ENCODE measurements around the gene NAP1L4. TPM values are rescaled to one million over a fixed set of nuclear protein-coding genes. Genes with fewer than 3 reads are reported as not detected.

The NAP1L4 gene
- 100 to 1,000 TPM; 131 to 157 (median 139) TPM for polyA plus RNA-seq

- peaks cover 40 to 49% of the 10 kb centered on the region in 2 donors for H3K4me1 Mint-ChIP-seq
- no peaks in the 10 kb centered on the region for H3K9me3 Mint-ChIP-seq
- peak within 1 kb of the TSS; percentile 92 to 99 (median 98) for H3K27ac Mint-ChIP-seq
- H3K4me3 Mint-ChIP-seq = peak within 1 kb of the TSS; percentile 94 to 100 (median 97)
- peak; percentile 94 for DNase-seq
- no peaks in the 10 kb centered on the region for H3K36me3 Mint-ChIP-seq
- H3K27me3 Mint-ChIP-seq (ENCODE audit: low read depth in 3 of 3) = peaks cover 11 to 12% (median 12%) of the 10 kb centered on the region in 3 donors
Measured at GRCh38 chr11:2992234-2992996, at the start of gene NAP1L4. Gene NAP1L4 (minus strand): TSS chr11:2992329. CDS start chr11:2979220, 13,109 bp downstream.

- Mint-ChIP-seq H3K27ac (peak overlapping the region in 2 of 6 donors; percentile 3 to 14), H3K4me3 (no peak overlapping the region), H3K27me3 (ENCODE audit: low read depth in 3 of 3) (peaks cover 0 to 1% (median 0%) of the 10 kb centered on the region in 3 donors), H3K4me1 (peaks cover 37% of the 10 kb centered on the region in 2 donors), H3K9me3 (no peaks in the 10 kb centered on the region), H3K36me3 (peaks cover 9 to 42% (median 17%) of the 10 kb centered on the region in 3 donors)
- no peak for DNase-seq
Measured at GRCh38 chr11:3040881-3041280, 48.8 kb upstream of the NAP1L4 start.

- Mint-ChIP-seq H3K27ac (peak overlapping the region; percentile 7 to 84 (median 52)), H3K27me3 (ENCODE audit: low read depth in 3 of 3) (peaks cover 0 to 1% (median 0%) of the 10 kb centered on the region in 3 donors), H3K9me3 (no peaks in the 10 kb centered on the region), H3K36me3 (peaks cover 14 to 42% (median 17%) of the 10 kb centered on the region in 3 donors), H3K4me3 (peak overlapping the region in 4 of 5 donors; percentile 6 to 58 (median 48)), H3K4me1 (peaks cover 37 to 42% of the 10 kb centered on the region in 2 donors)
- DNase-seq = peak in 1 of 3 donors; percentile 19
Measured at GRCh38 chr11:3037945-3038271, 45.8 kb upstream of the NAP1L4 start.

- Mint-ChIP-seq H3K36me3 (peaks cover 17 to 49% (median 21%) of the 10 kb centered on the region in 3 donors), H3K9me3 (no peaks in the 10 kb centered on the region), H3K27me3 (ENCODE audit: low read depth in 3 of 3) (peaks cover 0 to 1% (median 0%) of the 10 kb centered on the region in 3 donors), H3K4me3 (peak overlapping the region; percentile 2 to 75 (median 54)), H3K27ac (peak overlapping the region; percentile 50 to 87 (median 82)), H3K4me1 (peaks cover 36 to 42% of the 10 kb centered on the region in 2 donors)
- peak; percentile 38 to 56 (median 49) for DNase-seq
Measured at GRCh38 chr11:3037040-3037944, 45.2 kb upstream of the NAP1L4 start.

- DNase-seq = peak; percentile 39 to 51 (median 42)
- peaks cover 18 to 46% (median 21%) of the 10 kb centered on the region in 3 donors for H3K36me3 Mint-ChIP-seq
- peaks cover 32 to 42% of the 10 kb centered on the region in 2 donors for H3K4me1 Mint-ChIP-seq
- H3K4me3 Mint-ChIP-seq = peak overlapping the region; percentile 19 to 75 (median 65)
- peaks cover 0 to 1% (median 0%) of the 10 kb centered on the region in 3 donors for H3K27me3 Mint-ChIP-seq (ENCODE audit: low read depth in 3 of 3)
- peak overlapping the region; percentile 80 to 87 (median 84) for H3K27ac Mint-ChIP-seq
- no peaks in the 10 kb centered on the region for H3K9me3 Mint-ChIP-seq
Measured at GRCh38 chr11:3036419-3036818, 44.3 kb upstream of the NAP1L4 start.

GRCh38 chr11:3035333-3035732 is 43.2 kb upstream of the NAP1L4 start:
- H3K4me1 Mint-ChIP-seq = peaks cover 37 to 42% of the 10 kb centered on the region in 2 donors
- H3K36me3 Mint-ChIP-seq = peaks cover 19 to 50% (median 29%) of the 10 kb centered on the region in 3 donors
- H3K4me3 Mint-ChIP-seq = no peak overlapping the region
- no peak for DNase-seq
- H3K27me3 Mint-ChIP-seq (ENCODE audit: low read depth in 3 of 3) = peaks cover 0 to 1% (median 0%) of the 10 kb centered on the region in 3 donors
- no peaks in the 10 kb centered on the region for H3K9me3 Mint-ChIP-seq
- peak overlapping the region; percentile 26 to 85 (median 68) for H3K27ac Mint-ChIP-seq

- H3K27me3 Mint-ChIP-seq (ENCODE audit: low read depth in 3 of 3) = peaks cover 0 to 1% (median 0%) of the 10 kb centered on the region in 3 donors
- H3K9me3 Mint-ChIP-seq = no peaks in the 10 kb centered on the region
- peaks cover 35 to 52% (median 36%) of the 10 kb centered on the region in 3 donors for H3K36me3 Mint-ChIP-seq
- H3K27ac Mint-ChIP-seq = peak overlapping the region in 2 of 6 donors; percentile 34 to 47
- H3K4me1 Mint-ChIP-seq = peaks cover 6 to 7% of the 10 kb centered on the region in 2 donors
- H3K4me3 Mint-ChIP-seq = no peak overlapping the region
- DNase-seq = no peak
Measured at GRCh38 chr11:3030289-3031070, 38.4 kb upstream of the NAP1L4 start.

GRCh38 chr11:3028813-3029212 is 36.7 kb upstream of the NAP1L4 start:
- Mint-ChIP-seq H3K4me3 (no peak overlapping the region), H3K27me3 (ENCODE audit: low read depth in 3 of 3) (peaks cover 0 to 2% (median 1%) of the 10 kb centered on the region in 3 donors), H3K4me1 (peaks cover 0 to 5% of the 10 kb centered on the region in 2 donors), H3K9me3 (no peaks in the 10 kb centered on the region), H3K27ac (no peak overlapping the region), H3K36me3 (peaks cover 31 to 51% (median 36%) of the 10 kb centered on the region in 3 donors)
- DNase-seq = no peak

GRCh38 chr11:3026803-3027202 is 34.7 kb upstream of the NAP1L4 start:
- peaks cover 0 to 8% of the 10 kb centered on the region in 2 donors for H3K4me1 Mint-ChIP-seq
- H3K9me3 Mint-ChIP-seq = no peaks in the 10 kb centered on the region
- no peak for DNase-seq
- peaks cover 31 to 60% (median 39%) of the 10 kb centered on the region in 3 donors for H3K36me3 Mint-ChIP-seq
- no peak overlapping the region for H3K4me3 Mint-ChIP-seq
- H3K27ac Mint-ChIP-seq = peak overlapping the region in 1 of 6 donors; percentile 62
- H3K27me3 Mint-ChIP-seq (ENCODE audit: low read depth in 3 of 3) = peaks cover 0 to 2% (median 0%) of the 10 kb centered on the region in 3 donors

GRCh38 chr11:3022982-3023381 is 30.9 kb upstream of the NAP1L4 start:
- DNase-seq = no peak
- Mint-ChIP-seq H3K27me3 (ENCODE audit: low read depth in 3 of 3) (peaks cover 0 to 2% (median 0%) of the 10 kb centered on the region in 3 donors), H3K4me1 (peaks cover 0 to 2% of the 10 kb centered on the region in 2 donors), H3K36me3 (peaks cover 13 to 42% (median 19%) of the 10 kb centered on the region in 3 donors), H3K4me3 (no peak overlapping the region), H3K27ac (peak overlapping the region in 2 of 6 donors; percentile 37 to 51), H3K9me3 (no peaks in the 10 kb centered on the region)

GRCh38 chr11:3022300-3022967 is 30.3 kb upstream of the NAP1L4 start:
- Mint-ChIP-seq H3K27me3 (ENCODE audit: low read depth in 3 of 3) (peaks cover 0 to 3% (median 1%) of the 10 kb centered on the region in 3 donors), H3K27ac (peak overlapping the region in 4 of 6 donors; percentile 5 to 51 (median 46)), H3K36me3 (peaks cover 14 to 45% (median 24%) of the 10 kb centered on the region in 3 donors), H3K4me1 (peaks cover 0 to 2% of the 10 kb centered on the region in 2 donors), H3K4me3 (no peak overlapping the region), H3K9me3 (no peaks in the 10 kb centered on the region)
- no peak for DNase-seq

- no peak overlapping the region for H3K27ac Mint-ChIP-seq
- peak; percentile 22 to 36 (median 33) for DNase-seq
- no peaks in the 10 kb centered on the region for H3K9me3 Mint-ChIP-seq
- peaks cover 0 to 3% (median 1%) of the 10 kb centered on the region in 3 donors for H3K27me3 Mint-ChIP-seq (ENCODE audit: low read depth in 3 of 3)
- H3K4me3 Mint-ChIP-seq = no peak overlapping the region
- H3K4me1 Mint-ChIP-seq = peaks cover 0 to 2% of the 10 kb centered on the region in 2 donors
- H3K36me3 Mint-ChIP-seq = peaks cover 20 to 51% (median 28%) of the 10 kb centered on the region in 3 donors
Measured at GRCh38 chr11:3021125-3021524, 29.0 kb upstream of the NAP1L4 start.
